Measurements from ENCODE around the gene COQ7. TPM values are rescaled to one million over a fixed set of nuclear protein-coding genes. Genes with fewer than 3 reads are reported as not detected.

Gene COQ7
- total RNA-seq, 1 donor from 2014 or later, result 27.5 TPM

Other genes with a start within 250 kb of the COQ7 start
- 124 TPM for gene SMG1, start 141.2 kb upstream of the COQ7 start, total RNA-seq
- 9.6 TPM for gene TMC7, start 83.7 kb upstream of the COQ7 start, total RNA-seq
- 57.6 TPM for gene ITPRIPL2, start 46.4 kb downstream of the COQ7 start, total RNA-seq
- gene SYT17, start 100.6 kb downstream of the COQ7 start, total RNA-seq, result 8.2 TPM
- gene CLEC19A, start 218.1 kb downstream of the COQ7 start, total RNA-seq, result 0.13 TPM